Activated naive CD8-positive, alpha-beta T cell treated with anti-CD3 and anti-CD28 coated beads, Interleukin-2, amount 10 ng/mL, durations not matched to agents 7 days and 5 days (primary cell): Measurements from ENCODE around the gene TSR3. TPM values are rescaled to one million over a fixed set of nuclear protein-coding genes. Genes with fewer than 3 reads are reported as not detected.
A peak's percentile ranks its signal among the peaks of the same experiment; 100 is the strongest.

ENCODE experiments used
- ATAC-seq: fragments of 150-1000 bp; cut with Tn5 transposase; one replicate; pipeline ENCODE4 v1.10.0; 2021; ENCODE audit warnings: low read depth, moderate library complexity
- POLR2A ChIA-PET: fragments of 350-600 bp; sonication (Branson Sonifier 250); formaldehyde crosslinking; loops from one replicate; lab custom pipeline; 2021; ENCODE audit warnings: antibody characterized with exemption; lab: Charles Lee
- DNase-seq: peaks from one replicate; pipeline ENCODE4 v3.0.0; 2021
- H3K27ac Mint-ChIP-seq: one replicate; pipeline ENCODE4 v1.8.0; 2022; ENCODE audit warnings: mild to moderate bottlenecking, mixed read lengths
- H3K27me3 Mint-ChIP-seq: one replicate; pipeline ENCODE4 v1.8.0; 2022; ENCODE audit warnings: mild to moderate bottlenecking, moderate library complexity, mixed read lengths
- H3K36me3 Mint-ChIP-seq: one replicate; pipeline ENCODE4 v1.8.0; 2021; ENCODE audit warnings: mild to moderate bottlenecking, mixed read lengths
- H3K4me1 Mint-ChIP-seq: one replicate; pipeline ENCODE4 v1.8.0; 2021; ENCODE audit warnings: mixed read lengths
- H3K4me3 Mint-ChIP-seq: one replicate; pipeline ENCODE4 v1.8.0; 2022; ENCODE audit warnings: mild to moderate bottlenecking, moderate library complexity, mixed read lengths
- H3K9me3 Mint-ChIP-seq: one replicate; pipeline ENCODE4 v1.8.0; 2021; ENCODE audit warnings: mixed read lengths
- total RNA-seq, 2 experiments: library from RNA; stranded (reverse); gene quantifications; one replicate each; pipeline ENCODE4 v1.2.3, GENCODE V29; 2021

TSR3 gene
- total RNA-seq, result 10 to 100 TPM; 43.8 to 44.2 TPM

DNA sequence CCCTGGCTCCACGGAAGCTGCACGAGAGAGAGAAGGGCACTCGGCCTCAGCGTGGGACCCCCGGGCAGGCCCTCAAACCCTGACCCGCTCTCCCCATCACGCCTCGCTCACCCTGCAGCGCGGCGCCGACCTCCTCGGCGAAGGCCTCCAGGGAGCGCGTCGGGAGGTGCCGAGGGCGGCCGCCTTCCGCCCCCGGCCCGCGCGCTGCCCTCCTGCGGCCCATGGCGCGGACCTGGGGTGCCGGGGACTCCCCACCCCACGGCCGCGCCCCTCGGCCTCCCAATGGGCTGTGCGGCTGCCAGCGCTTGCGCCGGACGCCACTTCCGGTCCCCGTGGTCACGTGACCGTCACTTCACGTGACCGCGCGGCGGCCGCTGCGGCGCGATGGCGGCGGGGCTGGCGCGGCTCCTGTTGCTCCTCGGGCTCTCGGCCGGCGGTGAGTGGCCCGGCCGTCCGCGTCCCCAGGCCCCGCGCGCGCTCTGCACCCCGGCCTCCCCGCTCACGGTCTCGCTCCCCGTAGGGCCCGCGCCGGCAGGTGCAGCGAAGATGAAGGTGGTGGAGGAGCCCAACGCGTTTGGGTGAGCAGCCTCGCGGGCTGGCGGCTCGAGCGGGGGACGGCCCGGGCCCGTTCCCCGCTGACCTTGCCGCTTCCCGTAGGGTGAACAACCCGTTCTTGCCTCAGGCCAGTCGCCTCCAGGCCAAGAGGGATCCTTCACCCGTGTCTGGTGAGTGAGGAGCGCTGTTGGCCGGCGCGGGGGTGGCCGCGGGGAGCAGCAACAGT lies at the start of gene TSR3, which contains the start of gene GNPTG:
Gene TSR3, minus strand, starts transcription at position 297 of the 781 bp plus-strand sequence. Its CDS starts 74 bp downstream, at position 223.
Gene GNPTG, plus strand, starts transcription at position 350 of the 781 bp plus-strand sequence. Its CDS starts 35 bp downstream, at position 385.
- ATAC-seq (peak; percentile 85), DNase-seq (peak; percentile 96)
- peak within 1 kb of the TSS; percentile 92 for H3K4me3 Mint-ChIP-seq
- no peaks in the 10 kb centered on the region for H3K36me3 Mint-ChIP-seq
- no peaks in the 10 kb centered on the region for H3K27me3 Mint-ChIP-seq
- POLR2A ChIA-PET, result interaction anchor here (0.9 to 2.0 kb wide), 3 partner anchors 9 to 47 kb away, joined by 3 to 4 read pairs (median 4); no protein-coding TSS in a partner anchor
- peak within 1 kb of the TSS; percentile 84 for H3K27ac Mint-ChIP-seq
- peaks cover 23% of the 10 kb centered on the region for H3K4me1 Mint-ChIP-seq
- H3K9me3 Mint-ChIP-seq, result no peaks in the 10 kb centered on the region

DNA sequence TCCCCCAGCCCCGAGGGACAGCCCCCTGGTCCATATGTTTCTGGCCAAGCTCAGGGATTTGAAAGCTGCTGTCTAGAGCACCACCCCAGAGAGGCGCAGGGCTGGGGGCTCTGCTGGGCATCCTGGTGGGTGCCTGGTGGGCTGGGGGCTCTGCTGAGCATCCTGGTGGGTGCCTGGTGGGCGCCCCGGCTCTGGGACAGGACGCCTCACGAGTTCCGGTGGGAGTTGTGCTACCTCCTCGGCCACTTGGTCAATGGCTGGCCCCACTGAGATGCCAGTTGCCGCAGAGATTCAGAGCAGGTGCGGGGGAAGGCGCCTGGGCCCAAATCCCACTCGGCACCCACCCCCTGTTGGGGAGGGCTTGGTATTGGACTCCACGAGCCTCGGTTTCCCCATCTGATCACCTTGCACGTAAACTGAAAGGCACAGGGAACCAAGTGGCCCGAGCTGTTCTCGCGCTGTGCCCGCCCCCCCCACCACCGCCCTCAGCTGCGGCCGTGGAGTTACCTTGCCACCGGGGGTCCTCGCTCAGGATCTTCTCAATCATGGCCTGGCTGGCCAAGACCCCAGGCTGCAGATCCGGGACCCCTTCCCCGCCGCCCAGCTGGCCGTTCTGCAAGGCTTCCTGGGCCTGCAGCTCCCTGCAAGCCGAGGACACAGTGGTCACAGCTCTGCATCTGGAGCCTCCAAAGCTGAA lies 49.5 kb upstream of the TSR3 start:
- H3K4me1 Mint-ChIP-seq, result no peaks in the 10 kb centered on the region
- no peaks in the 10 kb centered on the region for H3K27me3 Mint-ChIP-seq
- DNase-seq (no peak), ATAC-seq (no peak)
- H3K4me3 Mint-ChIP-seq, result no peak overlapping the region
- no peak overlapping the region for H3K27ac Mint-ChIP-seq
- POLR2A ChIA-PET, result interaction anchor here (1.3 kb wide), 1 partner anchor 22 kb away, joined by 3 read pairs; no protein-coding TSS in a partner anchor
- H3K36me3 Mint-ChIP-seq, result peaks cover 2% of the 10 kb centered on the region
- no peaks in the 10 kb centered on the region for H3K9me3 Mint-ChIP-seq

DNA sequence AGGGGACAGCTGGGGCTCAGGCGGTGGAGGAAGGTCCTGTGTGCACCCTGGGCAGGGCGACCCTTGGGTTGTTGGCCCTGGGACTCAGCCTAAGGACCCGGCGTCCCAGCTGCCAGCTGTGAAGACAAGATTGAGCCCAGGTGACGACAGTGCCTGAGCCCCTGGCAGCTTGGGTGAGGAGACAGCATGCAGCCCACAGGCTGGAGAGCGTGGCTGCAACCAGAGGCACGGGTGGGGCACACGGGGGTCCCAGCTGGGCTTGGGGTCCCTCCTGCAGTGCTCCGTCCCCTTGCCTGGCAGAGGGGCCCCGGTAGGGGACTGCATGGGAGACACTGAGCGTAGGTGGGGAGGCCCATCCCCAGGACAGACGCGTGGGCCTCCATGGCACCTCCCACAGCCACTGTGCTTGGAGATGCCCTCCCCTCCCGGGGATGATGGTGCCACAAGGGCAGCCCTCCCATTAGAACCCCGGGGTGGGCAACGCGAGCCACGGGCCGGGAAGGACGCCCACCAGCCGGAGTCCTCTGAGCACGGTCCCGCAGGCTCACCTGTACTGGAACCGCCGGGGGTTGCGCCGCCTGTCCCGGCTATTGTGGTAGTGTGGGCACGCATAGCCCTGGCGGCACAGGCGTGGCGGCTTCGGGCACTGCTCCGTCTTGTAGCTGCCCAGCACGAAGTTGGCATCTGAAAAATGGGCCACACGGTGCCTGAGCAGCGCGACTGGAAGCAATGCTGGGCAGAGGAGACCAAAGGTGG lies 47.3 kb upstream of the TSR3 start:
- Mint-ChIP-seq H3K36me3 (peaks cover 2% of the 10 kb centered on the region), H3K27ac (no peak overlapping the region), H3K9me3 (no peaks in the 10 kb centered on the region), H3K4me3 (no peak overlapping the region), H3K4me1 (no peaks in the 10 kb centered on the region), H3K27me3 (no peaks in the 10 kb centered on the region)
- DNase-seq, result no peak
- POLR2A ChIA-PET, result interaction anchor here (0.6 kb wide), 1 partner anchor 19 kb away, joined by 4 read pairs; no protein-coding TSS in a partner anchor
- no peak for ATAC-seq

DNA sequence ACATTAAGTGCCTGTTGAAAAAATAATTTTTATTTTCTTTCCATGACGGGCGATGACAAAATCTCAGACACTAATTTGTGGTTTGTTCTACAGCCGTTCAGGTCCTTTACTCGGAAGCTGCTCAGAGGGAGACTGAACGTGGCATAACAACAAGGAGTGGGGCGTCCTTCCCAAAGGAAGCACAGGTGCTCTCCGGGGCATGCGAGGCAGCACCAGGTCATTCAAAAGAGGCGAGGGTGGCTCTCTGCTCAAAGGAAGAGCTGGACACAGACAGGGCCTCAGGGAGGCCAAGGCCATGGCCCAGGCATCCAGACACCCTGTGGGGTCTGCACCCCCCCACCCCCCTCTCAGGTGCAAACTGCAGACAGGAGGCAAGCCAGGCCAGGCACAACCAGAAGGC lies 46.7 kb upstream of the TSR3 start:
- Mint-ChIP-seq H3K4me1 (no peaks in the 10 kb centered on the region), H3K27me3 (no peaks in the 10 kb centered on the region), H3K27ac (no peak overlapping the region), H3K9me3 (no peaks in the 10 kb centered on the region), H3K36me3 (peaks cover under 1% of the 10 kb centered on the region), H3K4me3 (no peak overlapping the region)
- ATAC-seq, result no peak
- POLR2A ChIA-PET, result no interaction called here
- DNase-seq, result no peak

DNA sequence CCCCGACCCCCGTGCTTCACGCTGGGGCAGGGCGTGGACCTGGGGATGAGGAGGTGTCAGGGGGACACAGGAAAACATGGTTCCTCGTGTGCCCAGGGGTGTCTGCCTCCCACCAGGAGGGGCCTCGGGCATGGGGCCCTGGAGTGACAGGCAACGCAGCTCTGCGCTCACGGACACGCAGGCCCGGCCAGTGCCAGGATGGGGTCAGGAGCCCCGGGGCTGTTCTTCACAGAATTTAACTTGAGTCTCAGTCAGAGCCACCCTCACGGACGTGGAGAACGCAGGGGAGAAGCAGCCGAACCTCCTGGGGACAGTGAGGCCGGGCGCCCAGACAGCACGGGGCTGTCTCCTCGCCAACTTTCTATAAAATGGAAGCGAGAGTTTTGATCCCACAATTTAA lies 46.1 kb upstream of the TSR3 start:
- no peak overlapping the region for H3K27ac Mint-ChIP-seq

DNA sequence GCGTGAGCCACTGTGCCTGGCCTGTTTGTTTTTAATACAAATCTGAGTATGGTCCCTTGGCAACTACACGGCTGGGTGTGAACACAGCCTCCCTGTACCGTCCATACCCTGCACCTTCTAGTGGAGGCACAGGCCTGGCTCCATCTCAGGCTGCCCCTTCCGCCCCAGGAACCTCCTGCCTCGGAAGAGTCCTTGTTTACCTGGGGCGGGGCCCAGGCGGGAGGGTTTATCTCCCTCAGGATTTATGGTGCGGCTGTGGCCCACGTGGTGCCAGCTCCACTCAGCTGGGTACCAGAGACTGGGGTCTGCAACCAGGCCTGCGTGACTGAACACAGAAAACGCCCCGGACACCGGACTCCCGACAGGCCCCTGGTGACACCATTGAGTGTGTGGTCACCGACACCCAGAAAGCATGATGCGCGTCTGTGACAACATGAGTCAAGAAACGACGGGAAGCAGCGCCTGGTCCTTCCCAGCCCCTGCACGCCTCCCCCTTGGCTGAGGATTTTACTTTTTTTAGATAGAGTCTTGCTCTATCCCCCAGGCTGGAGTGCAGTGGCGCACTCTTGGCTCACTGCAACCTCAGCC lies 43.9 kb upstream of the TSR3 start:
- H3K9me3 Mint-ChIP-seq, result no peaks in the 10 kb centered on the region
- no peak for DNase-seq
- no peaks in the 10 kb centered on the region for H3K27me3 Mint-ChIP-seq
- no peak overlapping the region for H3K27ac Mint-ChIP-seq
- ATAC-seq, result no peak
- POLR2A ChIA-PET, result no interaction called here
- H3K4me1 Mint-ChIP-seq, result peaks cover 2% of the 10 kb centered on the region
- peaks cover 2% of the 10 kb centered on the region for H3K36me3 Mint-ChIP-seq
- H3K4me3 Mint-ChIP-seq, result no peak overlapping the region

More for the DNA sequence above, 46.1 kb upstream of the TSR3 start:
- H3K27me3 Mint-ChIP-seq, result no peaks in the 10 kb centered on the region
- ATAC-seq (no peak), DNase-seq (no peak)
- POLR2A ChIA-PET, result no interaction called here
- H3K9me3 Mint-ChIP-seq, result no peaks in the 10 kb centered on the region
- H3K4me1 Mint-ChIP-seq, result no peaks in the 10 kb centered on the region
- no peak overlapping the region for H3K4me3 Mint-ChIP-seq
- H3K36me3 Mint-ChIP-seq, result no peaks in the 10 kb centered on the region

DNA sequence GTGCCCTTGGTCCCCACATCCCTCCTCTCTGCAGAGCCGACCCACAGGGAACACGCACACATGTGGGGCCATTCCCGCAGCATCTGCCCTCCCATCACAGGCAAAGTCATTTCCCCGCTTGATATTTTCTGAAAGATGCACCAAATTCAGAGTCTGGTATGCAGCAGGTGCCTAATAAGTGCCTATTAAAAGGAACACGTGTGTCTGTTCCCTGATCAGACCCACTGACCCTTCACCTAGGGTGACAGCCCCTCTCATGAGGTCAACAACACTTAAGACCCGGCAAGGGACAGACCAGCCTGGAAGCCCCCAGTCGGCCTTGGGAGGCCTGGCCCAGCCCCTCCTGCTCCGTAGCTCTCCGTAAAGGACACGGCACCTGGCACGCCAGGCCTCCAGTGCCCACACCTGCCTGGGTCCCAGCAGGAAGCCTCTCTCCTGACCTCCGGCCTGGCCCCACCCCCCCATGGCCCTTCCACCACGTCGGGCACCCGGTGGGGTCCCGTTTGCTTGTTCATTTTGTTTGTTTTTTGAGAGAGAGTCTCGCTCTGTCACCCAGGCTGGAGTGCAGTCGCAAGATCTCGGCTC lies 42.8 kb upstream of the TSR3 start:
- H3K27me3 Mint-ChIP-seq, result no peaks in the 10 kb centered on the region
- H3K4me1 Mint-ChIP-seq, result peaks cover 2% of the 10 kb centered on the region
- H3K9me3 Mint-ChIP-seq, result no peaks in the 10 kb centered on the region
- POLR2A ChIA-PET, result no interaction called here
- no peak overlapping the region for H3K4me3 Mint-ChIP-seq
- ATAC-seq (no peak), DNase-seq (no peak)
- no peak overlapping the region for H3K27ac Mint-ChIP-seq
- peaks cover 4% of the 10 kb centered on the region for H3K36me3 Mint-ChIP-seq

DNA sequence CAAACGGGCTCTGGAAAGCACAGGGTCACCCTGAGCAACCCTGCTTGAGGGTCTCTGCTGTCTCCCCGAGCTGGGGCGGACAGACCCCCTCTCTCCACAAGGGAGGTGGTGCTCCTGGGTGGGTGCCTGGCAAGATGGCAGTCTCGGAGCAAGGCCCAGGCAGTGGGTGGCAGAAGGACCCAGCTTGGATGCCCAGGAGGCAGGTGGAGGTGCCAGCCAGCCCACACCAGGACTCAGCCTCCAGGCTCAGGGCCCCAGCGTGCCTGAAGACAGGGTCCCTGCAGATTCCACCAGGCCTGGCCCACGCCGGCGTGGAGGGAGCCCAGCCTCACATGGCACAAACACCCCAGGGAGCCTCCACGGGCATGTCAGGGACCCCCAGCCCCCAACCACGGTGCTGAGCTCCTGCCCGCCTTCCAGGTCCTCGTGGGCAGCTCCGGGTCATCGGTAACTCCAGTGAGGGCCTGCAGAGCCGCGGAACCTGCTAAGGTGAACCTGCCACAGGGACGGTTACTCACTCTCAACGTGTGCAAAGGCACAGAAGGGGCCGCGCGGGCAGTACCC lies 42.0 kb upstream of the TSR3 start:
- ATAC-seq, result no peak
- H3K27me3 Mint-ChIP-seq, result no peaks in the 10 kb centered on the region
- H3K27ac Mint-ChIP-seq, result no peak overlapping the region
- POLR2A ChIA-PET, result no interaction called here
- no peaks in the 10 kb centered on the region for H3K9me3 Mint-ChIP-seq
- DNase-seq, result no peak
- no peak overlapping the region for H3K4me3 Mint-ChIP-seq
- H3K4me1 Mint-ChIP-seq, result peaks cover 2% of the 10 kb centered on the region
- H3K36me3 Mint-ChIP-seq, result peaks cover 4% of the 10 kb centered on the region

DNA sequence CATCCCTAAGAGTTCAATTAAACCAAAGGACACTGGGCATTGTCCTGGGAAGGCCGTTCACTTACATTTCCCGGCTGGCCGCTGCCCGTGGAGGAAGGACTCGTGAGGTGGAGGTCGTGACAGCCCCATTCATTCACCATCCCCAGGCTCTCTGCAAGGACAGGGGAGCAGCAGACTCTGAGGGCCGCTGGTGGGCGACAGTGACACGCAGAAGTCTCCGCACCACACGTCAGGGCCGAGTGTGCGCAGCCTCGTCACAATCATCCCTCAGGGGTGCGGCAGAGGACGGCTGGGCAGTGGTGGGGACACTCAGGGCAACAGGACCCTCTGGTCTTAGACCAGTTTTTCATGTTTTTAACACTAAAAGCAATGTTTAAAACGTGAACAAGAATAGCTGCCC lies 41.1 kb upstream of the TSR3 start:
- Mint-ChIP-seq H3K4me3 (no peak overlapping the region), H3K9me3 (no peaks in the 10 kb centered on the region), H3K36me3 (peaks cover 4% of the 10 kb centered on the region), H3K27me3 (no peaks in the 10 kb centered on the region), H3K4me1 (peaks cover 2% of the 10 kb centered on the region), H3K27ac (no peak overlapping the region)
- ATAC-seq, result no peak
- DNase-seq, result no peak
- POLR2A ChIA-PET, result no interaction called here

DNA sequence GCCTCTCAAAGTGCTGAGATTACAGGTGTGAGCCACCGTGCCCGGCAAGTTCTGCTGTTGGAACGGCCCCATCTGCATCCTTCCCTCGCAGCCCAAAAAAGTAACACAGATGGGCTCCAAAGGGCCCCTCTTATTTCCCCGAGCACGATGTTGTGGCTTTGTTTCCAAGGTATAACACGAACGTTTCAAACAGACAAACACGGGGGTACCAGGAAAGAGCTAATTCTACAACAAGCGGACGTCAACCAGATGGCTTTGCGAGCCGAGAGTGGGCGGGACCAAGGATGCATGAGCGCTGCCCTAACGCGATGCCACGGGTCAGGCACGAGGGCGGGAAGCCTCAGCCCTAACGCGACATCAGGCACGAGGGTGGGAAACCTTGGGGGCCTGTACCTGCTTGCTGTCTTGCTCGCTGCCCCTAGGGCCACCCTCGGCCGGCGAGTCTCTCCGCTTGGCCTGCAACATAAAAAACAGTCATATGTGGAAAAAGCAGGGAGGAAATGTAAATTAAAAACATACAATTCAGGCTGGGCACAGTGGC lies 38.6 kb upstream of the TSR3 start:
- no peak overlapping the region for H3K4me3 Mint-ChIP-seq
- ATAC-seq (no peak), DNase-seq (no peak)
- peaks cover 4% of the 10 kb centered on the region for H3K36me3 Mint-ChIP-seq
- no peaks in the 10 kb centered on the region for H3K9me3 Mint-ChIP-seq
- POLR2A ChIA-PET, result no interaction called here
- peaks cover 2% of the 10 kb centered on the region for H3K4me1 Mint-ChIP-seq
- H3K27me3 Mint-ChIP-seq, result no peaks in the 10 kb centered on the region
- H3K27ac Mint-ChIP-seq, result no peak overlapping the region

DNA sequence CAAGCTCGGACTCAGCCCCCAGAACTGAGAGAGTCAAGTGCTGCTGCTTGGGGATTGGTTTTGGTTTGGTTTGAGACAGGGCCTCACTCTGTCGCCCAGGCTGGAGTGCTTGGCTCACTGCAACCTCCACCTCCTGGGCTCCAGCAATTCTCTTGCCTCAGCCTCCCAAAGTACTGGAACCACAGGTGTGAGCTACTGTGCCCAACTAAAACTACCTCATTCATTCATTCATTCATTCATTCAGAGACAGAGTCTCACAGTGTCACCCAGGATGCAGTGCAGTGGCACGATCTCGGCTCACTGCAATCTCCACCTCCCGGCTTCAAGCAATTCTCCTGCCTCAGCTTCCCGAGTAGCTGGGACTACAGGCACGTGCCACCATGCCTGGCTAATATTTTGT lies 38.1 kb upstream of the TSR3 start:
- no peak overlapping the region for H3K27ac Mint-ChIP-seq
- H3K27me3 Mint-ChIP-seq, result no peaks in the 10 kb centered on the region
- H3K4me1 Mint-ChIP-seq, result peaks cover 2% of the 10 kb centered on the region
- H3K4me3 Mint-ChIP-seq, result no peak overlapping the region
- peaks cover 7% of the 10 kb centered on the region for H3K36me3 Mint-ChIP-seq
- H3K9me3 Mint-ChIP-seq, result no peaks in the 10 kb centered on the region
- ATAC-seq, result no peak
- POLR2A ChIA-PET, result no interaction called here
- DNase-seq, result no peak

DNA sequence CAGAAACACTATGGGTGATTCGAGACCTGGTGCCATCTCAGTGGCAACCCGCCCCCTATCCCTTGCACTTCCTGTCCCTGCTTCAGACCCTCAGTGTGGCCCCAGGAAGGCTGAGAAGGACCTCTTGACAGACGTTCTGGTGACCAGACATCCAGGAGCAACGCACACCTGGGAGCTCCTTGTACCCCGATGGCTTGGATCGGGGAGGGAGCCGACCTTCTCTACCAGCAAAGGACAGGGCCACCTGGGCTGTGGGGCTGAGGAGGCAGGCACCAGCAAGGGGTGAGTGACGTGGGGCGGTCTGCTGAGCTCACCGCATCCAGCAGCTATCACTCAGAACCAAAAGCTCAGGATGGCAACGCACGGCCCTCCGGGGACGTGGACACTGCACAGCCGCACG lies 35.7 kb upstream of the TSR3 start:
- no peak overlapping the region for H3K27ac Mint-ChIP-seq
- DNase-seq, result no peak
- H3K36me3 Mint-ChIP-seq, result peaks cover 7% of the 10 kb centered on the region
- no peaks in the 10 kb centered on the region for H3K9me3 Mint-ChIP-seq
- H3K4me3 Mint-ChIP-seq, result no peak overlapping the region
- ATAC-seq, result no peak
- H3K4me1 Mint-ChIP-seq, result peaks cover 2% of the 10 kb centered on the region
- POLR2A ChIA-PET, result no interaction called here
- H3K27me3 Mint-ChIP-seq, result no peaks in the 10 kb centered on the region
